Measurements from ENCODE around the gene ABHD2.
"Not testable (repeated sequence)": the region's sequence is repeated elsewhere in the genome, so short reads cannot be mapped to it uniquely, and the experiment has no call there.

ABHD2 gene

DNA sequence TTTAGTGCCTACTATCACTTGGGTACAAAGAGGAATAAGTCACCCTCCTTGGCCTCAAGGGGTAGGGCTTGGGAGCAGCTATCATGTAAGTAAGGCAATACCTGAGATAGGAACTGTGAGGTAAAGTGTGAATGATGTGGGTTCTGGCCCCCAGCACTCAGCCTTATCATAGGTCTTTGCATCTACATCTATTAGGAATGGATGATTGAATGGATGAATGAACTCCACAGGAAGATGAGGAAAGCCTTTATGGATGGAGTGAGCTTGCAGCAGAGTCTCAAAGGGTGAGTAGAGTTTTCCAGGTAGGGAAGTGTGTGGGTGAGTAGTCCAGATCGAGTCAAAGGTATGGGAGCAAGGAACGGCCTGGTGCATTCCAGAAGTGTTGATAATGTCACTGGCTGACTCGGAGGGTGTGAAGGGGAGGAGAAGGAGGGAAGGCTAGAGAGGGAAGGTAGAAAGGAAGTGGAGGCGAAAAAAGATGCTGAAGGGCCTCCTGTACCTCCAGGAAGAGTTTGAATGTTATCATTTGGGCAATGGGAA lies 13.1 kb upstream of the ABHD2 start:
- DNase-seq = no peak

DNA sequence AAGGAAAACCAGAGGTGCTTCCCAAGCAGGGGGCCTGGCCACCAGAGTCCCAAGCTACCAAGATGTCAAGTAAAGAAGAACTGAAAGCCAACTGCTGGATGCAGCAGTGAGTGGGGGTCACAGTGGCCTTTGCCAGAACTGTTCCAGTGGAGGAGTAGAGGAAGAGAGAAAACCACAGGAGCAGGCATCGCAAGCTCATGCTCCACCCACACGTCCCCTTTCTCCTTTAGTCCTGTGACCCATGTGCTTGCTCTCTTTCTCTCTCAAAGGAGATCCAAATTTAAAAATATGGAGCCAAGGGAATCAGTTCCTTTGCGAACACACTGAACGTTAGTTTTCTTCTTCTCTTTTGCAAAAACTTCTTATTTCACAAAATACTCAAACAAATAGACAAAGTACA lies 12.4 kb upstream of the ABHD2 start:
- no peak for DNase-seq

DNA sequence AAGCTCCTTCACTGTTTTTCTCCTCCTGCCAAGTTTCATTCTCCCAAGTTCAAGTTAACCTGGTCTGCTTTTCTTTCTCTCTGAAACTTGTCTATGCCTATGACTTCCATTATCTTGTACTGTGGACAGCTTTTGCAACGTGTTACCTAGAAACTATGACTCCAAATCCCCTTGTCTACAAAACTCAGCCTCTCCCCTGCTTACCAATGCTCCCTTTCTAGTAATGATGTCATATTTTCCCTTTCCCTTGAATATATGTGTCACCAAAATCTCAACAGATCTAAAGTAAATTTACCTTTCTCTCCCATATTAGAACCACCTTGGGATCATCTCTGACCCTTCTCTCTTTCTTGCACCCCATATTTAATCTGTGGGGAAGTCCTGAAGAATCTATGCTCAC lies 10.5 kb upstream of the ABHD2 start:
- no peak for DNase-seq

DNA sequence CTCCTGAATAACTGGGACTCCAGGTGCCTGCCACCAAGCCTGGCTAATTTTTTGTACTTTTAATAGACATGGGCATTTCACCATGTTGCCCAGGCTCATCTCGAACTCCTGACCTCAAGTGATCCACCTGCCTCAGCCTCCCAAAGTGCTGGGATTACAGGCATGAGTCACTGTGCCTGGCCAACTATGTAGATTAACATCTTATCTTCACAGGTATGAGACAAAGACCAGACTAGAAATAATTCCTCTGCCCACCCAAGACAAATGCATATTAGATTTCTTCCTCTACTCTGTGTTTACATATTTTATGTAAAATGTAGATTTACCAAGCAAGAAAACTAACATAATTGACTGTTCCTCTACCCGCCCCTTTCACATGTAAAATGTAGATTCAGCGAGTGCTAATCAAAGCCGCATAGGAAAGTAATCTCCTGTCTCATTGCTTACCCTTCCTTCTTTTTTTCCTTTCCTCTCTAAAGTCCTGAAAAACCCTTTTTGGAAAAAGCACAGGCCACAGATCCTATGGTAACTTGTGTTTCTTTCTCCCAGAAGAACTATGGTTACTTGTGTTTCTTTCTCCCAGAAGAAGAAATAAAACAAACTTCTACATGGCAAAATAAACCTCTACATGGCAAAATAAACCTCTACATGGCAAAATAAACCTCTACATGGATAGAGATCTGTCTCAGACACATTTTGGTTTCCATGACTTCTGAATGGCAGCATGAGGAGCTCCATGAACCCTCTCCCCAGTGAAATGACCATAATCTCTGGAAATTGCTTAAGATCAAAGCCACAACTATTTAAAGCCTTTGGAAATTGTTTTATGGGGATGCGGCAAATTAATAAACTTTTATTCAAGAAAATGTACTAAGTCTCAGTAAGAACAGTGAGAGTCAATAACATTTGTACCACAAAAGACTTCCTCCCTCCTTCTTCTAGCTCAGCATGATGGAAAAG lies 9.1 kb upstream of the ABHD2 start:
- no peak for DNase-seq

DNA sequence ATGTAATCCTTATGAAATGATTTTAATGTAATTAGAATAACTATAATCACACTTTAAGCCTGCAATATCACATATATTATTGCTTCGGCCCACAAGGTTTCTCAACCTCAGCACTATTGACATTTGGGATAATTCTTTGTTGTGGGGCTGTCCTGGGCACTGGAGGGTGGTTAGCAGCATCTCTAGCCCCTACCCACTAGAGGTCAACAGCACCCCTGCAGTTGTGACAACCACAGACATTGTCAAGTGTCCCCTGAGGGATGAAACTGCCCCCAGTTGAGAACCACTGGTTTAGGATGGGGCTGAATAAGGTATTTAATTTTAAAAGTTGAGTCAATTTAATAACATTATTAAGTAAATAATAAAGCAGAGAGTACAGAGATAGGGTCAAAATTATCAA lies 6.4 kb upstream of the ABHD2 start:
- no peak for DNase-seq

DNA sequence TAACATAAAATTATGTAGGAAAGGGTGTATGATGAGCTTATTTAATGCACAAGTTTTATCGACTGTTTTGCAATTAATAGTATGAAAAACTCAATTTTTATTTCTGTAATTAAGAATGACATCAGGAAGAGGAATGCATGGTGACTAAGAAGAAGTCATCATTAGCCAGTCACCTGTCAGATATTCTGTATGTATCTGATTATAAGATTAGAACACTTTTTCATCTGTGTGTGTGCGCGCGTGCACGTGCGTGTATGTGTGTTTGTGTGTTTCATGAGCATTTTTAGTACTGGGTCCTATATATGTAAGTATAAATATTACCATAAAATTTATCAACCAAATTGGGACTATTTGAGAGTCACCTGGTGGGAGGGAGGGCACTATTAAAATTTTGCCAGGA lies 5.0 kb upstream of the ABHD2 start:
- no peak for DNase-seq

DNA sequence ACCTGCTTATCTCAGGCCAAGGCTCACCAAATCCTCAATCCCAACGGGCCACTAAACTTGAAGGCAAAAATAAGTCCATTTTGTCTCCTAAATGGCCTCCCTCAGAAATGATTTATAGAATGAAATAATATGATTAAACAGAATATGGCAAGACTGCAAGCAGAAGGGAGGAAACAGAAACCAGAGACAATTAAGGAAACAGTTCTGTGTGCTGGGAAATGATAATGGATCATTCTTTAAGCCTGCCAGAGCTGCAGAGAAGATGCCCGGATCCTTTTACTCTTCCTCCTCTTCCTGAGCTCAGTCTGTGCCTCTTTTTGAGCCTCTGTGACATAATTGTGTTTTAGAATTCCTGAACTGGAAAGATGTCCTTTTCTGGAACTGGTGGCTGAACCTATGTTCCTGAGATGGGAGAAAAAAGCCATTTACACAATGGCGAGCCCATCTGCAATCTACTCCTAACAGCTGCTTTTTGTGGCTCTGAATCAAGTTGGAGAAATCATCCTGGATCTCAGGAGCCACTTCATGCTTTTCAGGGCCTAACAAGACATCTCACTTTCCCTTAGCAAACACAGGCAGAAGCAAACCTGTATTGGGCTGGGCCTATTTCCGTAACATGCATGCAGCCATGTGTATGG lies 2.8 kb upstream of the ABHD2 start:
- DNase-seq = no peak

DNA sequence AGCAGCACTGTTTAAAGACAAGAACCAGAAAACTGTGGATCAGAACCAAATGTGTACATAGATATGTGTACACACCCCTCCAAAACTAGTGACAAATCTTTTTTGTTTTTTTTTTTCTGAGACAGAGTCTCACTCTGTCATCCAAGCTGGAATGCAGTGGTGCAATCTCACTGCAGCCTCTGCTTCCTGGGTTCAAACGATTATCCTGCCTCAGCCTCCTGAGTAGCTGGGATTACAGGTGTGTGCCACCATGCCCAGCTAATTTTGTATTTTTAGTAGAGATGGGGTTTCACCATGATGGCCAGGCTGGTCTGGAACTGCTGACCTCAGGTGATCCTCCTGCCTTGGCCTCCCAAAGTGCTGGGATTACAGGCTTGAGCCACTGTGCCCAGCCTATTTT lies 2.3 kb upstream of the ABHD2 start:
- not testable (repeated sequence) for DNase-seq

DNA sequence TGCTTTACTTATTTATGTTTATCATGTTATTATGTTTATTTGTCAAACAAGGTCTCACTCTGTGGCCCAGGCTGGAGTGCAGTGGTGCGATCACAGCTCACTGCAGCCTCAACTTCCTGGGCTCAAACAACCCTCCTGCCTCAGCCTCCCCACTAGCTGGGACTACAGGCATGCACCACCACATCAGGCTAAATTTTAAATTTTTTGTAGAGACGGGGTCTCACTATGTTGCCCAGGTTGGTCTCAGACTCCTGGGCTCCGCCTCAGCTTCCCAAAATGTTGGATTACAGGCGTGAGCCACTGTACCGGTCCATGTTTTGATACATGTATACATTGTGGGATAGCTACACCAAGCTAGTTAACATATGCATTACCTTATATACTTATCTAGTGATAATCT lies 1.9 kb upstream of the ABHD2 start:
- not testable (repeated sequence) for DNase-seq

DNA sequence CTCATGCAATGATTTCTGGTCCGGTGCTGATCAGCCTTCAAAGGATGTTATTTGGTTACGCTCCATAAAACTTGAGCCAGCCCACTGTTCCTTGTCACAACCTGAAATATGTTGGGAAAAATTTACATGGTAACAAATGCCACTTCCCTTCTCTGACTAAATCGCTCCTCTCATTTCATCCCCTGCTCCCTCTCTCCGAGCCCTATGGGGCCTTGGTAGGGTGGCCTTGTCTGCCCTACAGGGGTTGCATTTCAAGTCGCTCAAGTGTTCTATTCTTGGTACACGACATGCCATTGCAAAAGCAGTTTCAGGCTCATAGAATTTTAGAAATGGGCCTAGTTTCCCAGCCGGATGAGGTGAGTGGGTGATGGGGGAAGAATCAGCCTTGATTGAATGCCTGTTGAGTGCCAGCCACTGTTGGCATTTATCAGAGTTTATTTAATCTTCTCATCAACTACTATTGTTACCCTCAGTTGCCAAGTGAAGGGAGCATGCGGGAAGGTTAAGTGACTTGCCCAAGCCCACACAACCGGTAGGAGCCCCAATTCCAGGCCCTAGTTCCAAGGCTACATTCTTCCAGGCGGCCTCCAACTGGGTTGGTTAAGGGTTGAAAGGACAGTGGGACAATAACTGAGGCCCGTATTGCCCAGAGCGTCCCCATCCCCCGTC lies 961 bp upstream of the ABHD2 start:
- no peak for DNase-seq

DNA sequence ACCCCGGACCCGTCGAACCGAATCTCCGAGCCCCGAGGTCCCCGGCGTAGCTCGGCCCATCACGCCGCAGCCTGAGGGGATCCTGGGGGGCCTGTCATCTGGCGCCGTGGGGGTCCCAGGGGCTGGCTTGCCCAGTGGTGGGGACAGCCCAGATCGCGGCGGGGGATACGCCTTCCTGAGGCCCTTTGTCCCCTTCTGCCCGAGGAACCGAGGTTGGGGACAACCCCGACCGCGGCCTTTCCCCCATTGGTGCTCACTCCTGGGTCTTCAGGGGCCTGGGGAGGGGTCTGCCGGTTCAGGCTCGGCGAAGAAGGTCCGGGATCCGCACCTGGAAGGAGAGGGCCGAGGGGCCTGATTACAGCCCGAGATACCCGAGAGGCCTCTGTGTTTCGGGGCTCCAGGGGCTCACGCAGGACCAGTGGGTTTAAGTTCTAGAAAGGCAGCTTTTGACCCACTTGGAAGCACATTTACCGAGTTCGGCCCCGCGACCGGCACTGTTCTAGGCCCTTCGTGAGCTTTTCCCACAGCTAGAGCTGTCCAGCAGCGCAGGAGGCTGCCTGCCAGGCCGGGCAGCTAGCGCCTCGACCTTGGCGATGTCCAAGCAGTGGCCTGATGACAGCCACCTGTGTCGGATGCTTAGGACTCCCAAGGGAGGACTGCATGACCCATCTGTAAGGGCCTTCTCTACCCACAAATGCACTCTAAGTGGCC lies 504 bp downstream of the ABHD2 start:
- no peak for DNase-seq

DNA sequence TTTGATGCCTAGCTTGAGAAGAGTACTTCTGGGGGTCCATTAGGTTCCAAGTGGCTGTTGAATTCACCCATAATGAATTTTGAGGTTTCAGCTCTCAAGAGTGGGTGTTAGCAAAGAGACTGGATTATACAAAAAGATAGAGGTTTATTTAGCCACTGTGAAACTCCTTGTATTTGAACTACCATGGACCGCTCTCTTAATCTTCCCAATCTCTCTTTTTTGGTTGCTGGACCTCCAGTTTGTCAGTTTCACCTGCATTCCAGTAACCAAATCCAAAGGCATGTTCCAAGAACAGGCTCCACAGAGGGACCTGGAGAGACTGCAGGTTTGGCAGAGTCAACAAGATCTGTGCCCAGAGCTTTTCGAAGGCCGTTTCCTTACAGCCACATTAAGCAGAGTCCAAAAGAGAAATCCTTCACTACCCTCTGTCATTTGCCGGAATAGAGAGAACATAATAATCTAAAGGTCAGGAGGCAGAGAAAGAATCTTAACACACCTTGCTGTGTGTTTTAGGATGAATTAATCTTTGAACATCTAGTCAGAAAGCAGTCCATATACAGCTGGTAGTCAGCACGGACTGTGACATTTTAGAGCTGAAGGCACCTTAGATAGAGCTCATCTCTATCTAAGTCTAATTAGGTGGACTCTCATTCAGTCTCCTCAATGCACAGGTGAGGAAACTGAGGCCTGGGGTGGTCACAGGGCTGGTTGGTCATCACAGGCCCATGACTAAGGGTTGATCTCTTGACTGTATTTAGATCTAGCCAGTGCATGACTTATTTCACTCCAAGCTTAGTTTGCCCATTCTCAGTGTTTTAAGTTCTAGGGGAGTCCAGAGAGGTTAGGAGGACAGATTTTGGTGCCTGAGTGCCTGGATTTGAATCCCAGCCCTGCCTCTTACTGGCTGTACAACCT lies 1.3 kb downstream of the ABHD2 start:
- no peak for DNase-seq

DNA sequence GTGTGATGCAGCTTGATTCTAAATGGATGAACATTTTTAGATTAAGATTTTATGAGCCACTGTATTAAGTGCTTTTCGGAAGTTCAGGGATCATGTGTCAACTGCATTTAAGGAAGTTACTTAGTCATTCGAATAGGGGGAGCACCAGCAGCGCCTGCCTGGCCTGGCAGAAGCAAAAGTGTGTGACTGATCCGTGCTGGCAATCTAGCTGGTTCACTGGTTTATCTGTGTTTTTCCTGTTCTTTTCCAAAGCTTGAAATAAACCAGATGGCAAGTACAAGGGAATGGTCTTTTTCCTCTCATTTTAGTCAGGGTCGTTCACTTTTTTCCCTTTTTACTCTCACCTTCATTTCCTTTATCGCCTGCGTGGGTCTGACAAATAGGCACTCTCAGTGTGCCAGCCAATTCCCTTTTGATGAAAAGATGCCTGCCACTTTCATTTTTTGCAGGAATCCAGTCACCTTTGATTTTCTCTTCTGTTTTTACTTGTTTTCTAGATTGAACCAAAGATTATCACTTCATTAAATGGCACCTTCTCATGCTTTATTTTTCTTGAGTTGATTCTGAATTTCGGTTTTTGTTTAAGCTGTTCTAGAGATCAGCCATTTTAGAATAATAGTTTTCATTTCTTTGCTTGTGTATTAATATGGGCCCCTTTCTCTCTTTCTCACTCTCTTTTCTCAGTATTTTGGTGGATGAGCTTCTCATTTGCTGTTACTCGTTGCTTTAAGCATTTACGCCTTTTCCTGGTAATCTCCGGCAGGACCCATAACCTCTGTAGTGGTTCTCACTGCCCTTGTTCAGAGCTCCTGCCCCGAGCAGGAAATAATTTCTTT lies 2.8 kb downstream of the ABHD2 start:
- DNase-seq = peak; percentile 14 to 93

DNA sequence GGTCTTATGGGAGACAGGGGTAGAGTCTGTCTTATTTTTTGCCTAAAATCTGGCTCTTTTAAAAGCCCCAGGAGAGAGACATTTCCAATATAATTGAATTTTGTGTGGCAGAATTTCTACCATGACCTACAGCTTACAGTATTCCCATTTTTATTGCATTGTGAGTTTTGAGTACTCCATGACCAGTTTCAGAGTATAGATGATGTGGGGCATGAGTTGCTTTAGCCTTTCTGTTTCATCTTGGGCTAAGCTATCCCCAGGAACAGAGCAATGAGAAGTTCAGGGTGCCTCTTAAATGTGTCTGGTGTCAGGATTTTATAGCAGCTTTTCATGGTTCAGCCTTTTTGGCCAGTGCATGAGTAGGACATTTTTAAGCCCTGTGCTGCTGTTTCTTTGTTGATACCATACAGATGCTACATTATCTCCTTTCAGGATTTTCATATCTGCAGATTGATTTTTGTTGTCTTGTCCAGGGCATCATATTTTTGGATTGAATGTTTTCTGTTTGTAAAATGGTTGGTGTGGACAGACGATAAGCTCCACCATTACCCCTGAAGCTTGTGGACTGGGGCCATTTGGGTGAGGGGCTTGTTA lies 3.5 kb downstream of the ABHD2 start:
- DNase-seq = no peak

DNA sequence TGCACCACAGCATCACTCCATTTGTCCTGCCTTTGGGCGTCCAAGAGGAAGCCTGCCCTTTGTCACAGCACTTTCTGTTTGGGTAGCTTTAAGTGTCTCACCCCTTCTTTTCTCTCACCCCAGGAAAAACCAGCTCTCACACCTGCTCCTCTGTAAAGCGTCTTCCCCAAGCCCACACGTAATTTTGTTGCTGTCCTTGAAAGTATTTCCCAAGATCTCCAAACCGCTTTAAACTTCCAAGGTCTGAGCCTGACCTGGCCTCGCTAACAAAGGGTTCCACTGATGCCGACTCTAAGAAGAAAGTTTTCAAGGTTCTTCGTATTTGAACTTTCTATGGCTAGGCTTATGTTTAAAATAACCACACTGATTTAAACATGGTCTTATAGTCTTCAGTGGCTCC lies 5.3 kb downstream of the ABHD2 start:
- DNase-seq = no peak

DNA sequence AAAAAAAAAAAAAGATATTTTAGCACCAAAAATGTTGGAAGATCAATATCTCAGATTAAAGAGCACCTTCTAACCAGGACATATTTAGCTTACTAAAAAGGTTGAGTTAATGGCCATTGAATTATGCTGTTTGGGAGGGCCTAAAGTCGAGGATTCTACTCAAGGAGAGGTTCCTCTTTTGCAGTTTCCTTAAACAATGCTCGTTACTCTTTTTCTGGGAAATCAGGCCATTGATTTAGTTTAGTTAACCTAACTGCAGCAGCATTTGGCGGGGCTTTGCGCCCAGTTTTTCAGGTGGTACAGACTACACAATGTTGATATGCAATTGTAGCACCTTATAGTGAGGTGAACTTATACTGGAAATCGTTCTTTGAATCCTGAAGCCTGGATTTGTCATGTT lies 6.8 kb downstream of the ABHD2 start:
- no peak for DNase-seq

DNA sequence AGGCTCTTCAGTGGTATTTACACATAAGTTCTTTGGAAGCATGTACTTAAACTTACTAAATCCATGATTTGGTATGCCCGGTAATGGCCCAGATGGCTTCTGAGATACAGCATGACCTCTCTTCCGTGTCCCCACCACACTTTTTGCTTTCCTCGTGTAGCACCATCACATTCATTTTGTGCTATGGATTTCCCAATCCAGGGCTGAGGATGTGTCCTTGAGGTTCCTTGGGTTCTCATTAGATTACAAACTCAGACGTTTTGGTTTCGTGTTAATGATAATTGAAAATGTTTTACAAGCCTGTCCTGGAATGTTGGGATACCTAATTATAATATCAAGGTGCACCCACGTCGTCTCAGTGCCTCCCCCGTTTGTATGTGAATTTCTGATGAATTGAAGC lies 7.3 kb downstream of the ABHD2 start:
- no peak for DNase-seq

DNA sequence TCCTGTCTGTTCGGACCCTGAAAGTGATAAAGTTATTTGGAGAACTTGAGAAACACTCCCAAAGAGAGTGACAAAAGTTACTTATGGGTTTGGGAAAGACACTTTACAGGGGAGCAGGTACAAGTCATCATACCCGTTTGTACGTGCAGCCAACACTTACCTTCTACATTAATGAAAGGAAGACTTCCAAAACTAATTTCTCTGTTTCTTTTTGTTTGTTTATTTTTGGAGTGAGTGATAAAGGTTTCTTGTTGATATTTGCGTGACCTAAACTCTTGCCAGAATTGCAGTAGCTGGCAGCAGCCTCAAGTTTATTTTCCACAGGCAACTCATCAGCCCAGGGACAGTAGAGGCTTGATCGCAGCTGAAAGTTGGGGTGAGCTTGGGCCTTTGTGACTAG lies 8.4 kb downstream of the ABHD2 start:
- DNase-seq = no peak

DNA sequence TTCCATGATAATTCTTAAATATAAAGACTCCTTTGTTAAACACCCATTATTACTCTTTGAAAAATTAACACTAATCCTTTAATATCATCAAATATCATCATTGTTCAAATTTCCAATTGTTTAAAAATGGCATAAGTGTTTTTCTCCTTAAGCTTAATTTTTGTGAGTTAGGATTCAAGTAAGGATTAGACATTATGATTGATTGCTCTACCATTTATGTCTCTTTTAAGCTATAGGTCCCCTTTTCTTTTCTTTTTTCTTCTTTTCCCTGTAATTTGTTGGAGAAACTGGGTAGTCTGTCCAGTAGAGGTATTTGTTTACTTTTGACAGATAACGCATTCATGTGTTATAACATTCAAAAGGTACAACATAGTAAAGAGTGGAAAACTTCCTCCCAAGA lies 9.1 kb downstream of the ABHD2 start:
- no peak for DNase-seq

DNA sequence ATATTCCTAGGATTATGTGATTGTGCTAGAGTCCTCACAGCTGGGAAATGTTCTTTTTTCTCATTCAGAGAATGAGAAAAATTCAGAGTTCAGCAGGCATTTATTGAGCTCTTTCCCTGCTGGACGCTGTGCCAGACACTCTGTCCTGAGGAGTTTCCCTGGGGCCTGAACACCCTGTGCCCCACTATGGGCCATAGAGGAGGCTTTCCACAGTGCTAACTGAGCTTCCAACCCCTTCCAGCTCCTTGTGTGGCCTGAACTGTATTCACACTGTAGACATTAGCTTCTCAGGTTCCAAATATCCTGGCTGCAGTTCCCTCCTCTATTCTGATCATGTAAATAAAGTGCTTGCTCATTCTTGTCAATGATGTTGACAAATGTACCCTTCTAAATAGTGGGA lies 10.0 kb downstream of the ABHD2 start:
- DNase-seq = no peak

DNA sequence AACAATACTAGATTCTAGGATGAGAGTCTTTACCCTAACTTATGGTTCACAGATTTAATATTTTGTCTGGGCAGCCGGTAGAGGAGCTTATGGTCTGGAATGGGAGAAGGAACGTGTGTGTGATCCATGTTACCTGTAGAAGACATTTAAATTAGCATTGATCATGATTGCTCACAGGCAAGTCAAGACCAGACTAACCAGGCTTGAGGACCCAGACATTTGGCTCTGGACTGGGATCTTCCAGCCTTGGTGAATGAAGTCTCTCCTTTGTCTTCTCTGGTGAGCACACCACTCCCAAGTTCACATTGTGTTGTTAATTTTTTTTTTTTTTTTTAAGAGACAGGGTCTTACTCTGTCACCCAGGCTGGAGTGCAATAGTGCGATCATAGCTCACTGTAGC lies 11.7 kb downstream of the ABHD2 start:
- DNase-seq = no peak

All from bone marrow (tissue), 2 donors.